Neural crest cell (in vitro differentiated cells): Measurements from ENCODE around the gene LAMA3. TPM values are rescaled to one million over a fixed set of nuclear protein-coding genes. Genes with fewer than 3 reads are reported as not detected.

Experiments
- DNase-seq: peaks from one replicate; pipeline ENCODE4 v3.0.0; 2021; ENCODE audit warnings: low read depth, mixed read lengths, low spot score
- H3K27ac Mint-ChIP-seq: one replicate; pipeline ENCODE4 v1.8.0; 2021; ENCODE audit warnings: mild to moderate bottlenecking, mixed read lengths; ENCODE audit not compliant: unreplicated experiment
- H3K27me3 Mint-ChIP-seq: 2 replicates; pipeline ENCODE4 v1.8.0; 2021; ENCODE audit warnings: low read depth, mild to moderate bottlenecking, mixed read lengths
- H3K36me3 Mint-ChIP-seq: 2 replicates; pipeline ENCODE4 v1.8.0; 2021; ENCODE audit warnings: low read depth, mild to moderate bottlenecking, mixed read lengths
- H3K4me1 Mint-ChIP-seq: 2 replicates; pipeline ENCODE4 v1.8.0; 2021; ENCODE audit warnings: mixed read lengths
- H3K4me3 Mint-ChIP-seq: one replicate; pipeline ENCODE4 v1.8.0; 2021; ENCODE audit warnings: mild to moderate bottlenecking, mixed read lengths
- H3K9me3 Mint-ChIP-seq: 2 replicates; pipeline ENCODE4 v1.8.0; 2021; ENCODE audit warnings: mixed read lengths
- CTCF ChIP-seq: fragments of 200-600 bp; sonication (generic); conservative IDR thresholded peaks from 2 replicates; pipeline ENCODE4 v1.5.0; 2021; ENCODE audit warnings: antibody characterized with exemption, mild to moderate bottlenecking
- total RNA-seq: library from RNA; stranded (reverse); gene quantifications from 2 replicates; pipeline ENCODE4 v1.2.1, GENCODE V29; 2021

Gene LAMA3
- total RNA-seq, 1 donor from 2014 or later, result 0.35 TPM

GRCh38 chr18:23855721-23856120 is 166.5 kb downstream of the LAMA3 start:
- no peak overlapping the region for H3K27ac Mint-ChIP-seq

GRCh38 chr18:23856466-23857163 is 167.4 kb downstream of the LAMA3 start:
- Mint-ChIP-seq H3K27me3 (no peaks in the 10 kb centered on the region), H3K36me3 (no peaks in the 10 kb centered on the region), H3K4me1 (peaks cover 5% of the 10 kb centered on the region), H3K4me3 (no peak overlapping the region), H3K27ac (no peak overlapping the region), H3K9me3 (no peaks in the 10 kb centered on the region)
- no peak for TF ChIP-seq CTCF
- DNase-seq, result no peak

More at GRCh38 chr18:23855721-23856120, 166.5 kb downstream of the LAMA3 start:
- H3K36me3 Mint-ChIP-seq, result no peaks in the 10 kb centered on the region
- H3K27me3 Mint-ChIP-seq, result no peaks in the 10 kb centered on the region
- H3K4me1 Mint-ChIP-seq, result no peaks in the 10 kb centered on the region
- TF ChIP-seq CTCF, result no peak
- H3K4me3 Mint-ChIP-seq, result no peak overlapping the region
- H3K9me3 Mint-ChIP-seq, result no peaks in the 10 kb centered on the region
- DNase-seq, result no peak

GRCh38 chr18:23857164-23857552 is 167.9 kb downstream of the LAMA3 start:
- H3K4me3 Mint-ChIP-seq, result no peak overlapping the region
- H3K36me3 Mint-ChIP-seq, result no peaks in the 10 kb centered on the region

GRCh38 chr18:23857756-23858155 is 168.5 kb downstream of the LAMA3 start:
- TF ChIP-seq CTCF, result no peak
- Mint-ChIP-seq H3K27me3 (no peaks in the 10 kb centered on the region), H3K4me3 (no peak overlapping the region), H3K9me3 (no peaks in the 10 kb centered on the region), H3K27ac (no peak overlapping the region), H3K4me1 (peaks cover 16% of the 10 kb centered on the region), H3K36me3 (no peaks in the 10 kb centered on the region)
- DNase-seq, result no peak

More at GRCh38 chr18:23857164-23857552, 167.9 kb downstream of the LAMA3 start:
- TF ChIP-seq CTCF, result no peak
- Mint-ChIP-seq H3K9me3 (no peaks in the 10 kb centered on the region), H3K4me1 (peaks cover 11% of the 10 kb centered on the region), H3K27me3 (no peaks in the 10 kb centered on the region), H3K27ac (no peak overlapping the region)
- no peak for DNase-seq

- Mint-ChIP-seq H3K27me3 (no peaks in the 10 kb centered on the region), H3K4me1 (peaks cover 16% of the 10 kb centered on the region), H3K9me3 (no peaks in the 10 kb centered on the region), H3K27ac (no peak overlapping the region), H3K4me3 (no peak overlapping the region), H3K36me3 (no peaks in the 10 kb centered on the region)
- DNase-seq, result no peak
- TF ChIP-seq CTCF, result no peak
These were observed 170.4 kb downstream of the LAMA3 start for GRCh38 chr18:23859466-23860336.
